ENCODE measurements around the gene CHRNA4.

Gene CHRNA4

DNA sequence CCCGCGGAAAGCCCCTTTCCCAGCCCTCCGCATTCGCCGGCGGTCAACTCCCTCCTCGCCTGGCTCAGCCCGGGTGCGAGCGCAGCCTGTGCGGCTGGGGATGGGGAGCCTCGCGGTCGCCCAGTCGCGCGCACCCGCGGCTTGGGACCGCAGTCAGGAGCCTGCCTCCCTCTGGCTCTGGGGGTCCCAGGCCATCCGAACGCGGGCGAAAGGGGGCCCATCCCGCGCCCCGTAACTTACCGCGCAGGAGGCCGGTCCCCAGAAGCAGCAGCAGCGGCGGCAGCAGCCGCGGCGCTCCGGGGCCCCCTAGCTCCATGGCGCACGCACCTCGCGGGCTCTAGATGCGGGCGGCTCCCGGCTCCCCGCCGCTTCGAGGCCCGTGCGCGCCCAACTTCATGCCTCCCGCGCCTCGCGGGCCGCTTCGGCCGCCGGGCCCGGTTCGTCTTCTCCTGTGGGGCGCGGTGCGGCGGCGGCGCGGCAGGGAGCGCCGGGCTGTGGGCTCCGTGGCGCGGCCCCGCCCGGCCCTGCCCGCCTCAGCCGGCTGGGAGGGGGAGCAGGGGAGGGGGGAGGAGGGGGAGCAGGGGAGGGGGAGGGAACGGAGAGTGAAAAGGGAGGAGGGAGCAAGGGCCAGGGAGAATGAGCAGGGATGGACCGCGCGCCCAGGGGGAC, at the start of gene CHRNA4:
Gene CHRNA4 (minus strand): TSS at position 500 of the 669 bp plus-strand sequence. CDS start 184 bp downstream, at position 316.
- DNase-seq (ENCODE audit: low read depth) = no peak

DNA sequence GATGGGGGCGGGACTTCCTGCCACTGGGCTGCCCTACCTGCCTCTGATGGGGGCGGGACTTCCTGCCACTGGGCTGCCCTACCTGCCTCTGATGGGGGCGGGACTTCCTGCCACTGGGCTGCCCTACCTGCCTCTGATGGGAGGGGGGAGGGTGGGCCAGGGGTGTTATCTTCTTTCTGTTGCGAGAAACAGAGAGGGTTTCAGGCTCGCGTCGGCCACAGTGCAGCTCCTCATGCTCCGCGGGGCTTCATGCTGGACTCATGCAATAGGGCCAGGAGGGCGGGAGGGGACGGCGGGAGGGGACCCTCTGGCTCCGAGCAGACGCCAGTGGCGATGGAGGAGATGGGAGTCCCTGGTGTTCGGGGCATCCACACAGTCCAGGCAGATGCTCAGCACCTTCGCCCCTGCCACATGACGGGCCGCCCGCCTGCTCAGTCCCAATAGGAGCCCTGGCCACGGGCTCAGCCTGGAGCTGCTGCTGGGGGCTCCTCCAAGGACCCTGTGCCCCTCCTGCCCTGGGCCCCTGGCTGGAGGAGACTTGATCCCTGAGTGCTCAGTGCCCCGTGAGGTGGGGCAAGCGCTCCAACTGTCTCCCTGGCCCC, 48.8 kb upstream of the CHRNA4 start:
- no peak for DNase-seq (ENCODE audit: low read depth)

DNA sequence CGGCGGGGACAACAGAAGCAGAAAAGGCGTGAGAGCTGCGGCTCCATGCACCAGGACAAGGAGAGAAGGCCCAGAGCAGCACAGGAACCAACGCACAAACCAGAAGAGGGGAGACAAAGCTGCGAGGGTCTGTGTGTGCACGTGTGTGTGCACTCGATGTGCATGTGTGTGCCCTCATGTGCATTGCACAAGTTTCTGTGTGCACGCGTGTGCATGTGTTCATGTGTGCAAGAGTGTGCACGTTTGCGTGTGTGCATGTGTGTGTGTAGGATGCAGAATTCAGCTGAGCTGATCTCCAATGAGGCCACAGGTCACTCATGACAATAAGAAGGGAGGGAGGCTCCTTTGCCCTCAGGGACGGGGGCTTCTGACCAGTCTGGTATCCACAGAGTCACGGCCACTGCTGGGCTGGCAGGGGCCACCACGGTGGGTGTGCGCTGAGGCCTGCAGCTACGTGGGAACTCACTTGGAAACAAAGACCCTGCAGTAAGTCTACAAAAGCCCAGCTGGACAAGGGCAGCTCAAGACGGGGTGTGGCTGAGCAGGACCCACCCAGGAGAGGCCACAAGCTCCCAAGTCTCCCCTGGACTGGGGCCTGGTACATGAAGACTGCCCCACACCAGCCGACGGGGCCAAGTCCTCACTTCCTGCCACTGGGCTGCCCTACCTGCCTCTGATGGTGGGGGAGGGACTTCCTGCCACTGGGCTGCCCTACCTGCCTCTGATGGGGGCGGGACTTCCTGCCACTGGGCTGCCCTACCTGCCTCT, 48.1 kb upstream of the CHRNA4 start:
- DNase-seq (ENCODE audit: low read depth) = no peak

- no peak for DNase-seq (ENCODE audit: low read depth)
Observed at GRCh38 chr20:63408684-63409046, 47.5 kb upstream of the CHRNA4 start.

DNA sequence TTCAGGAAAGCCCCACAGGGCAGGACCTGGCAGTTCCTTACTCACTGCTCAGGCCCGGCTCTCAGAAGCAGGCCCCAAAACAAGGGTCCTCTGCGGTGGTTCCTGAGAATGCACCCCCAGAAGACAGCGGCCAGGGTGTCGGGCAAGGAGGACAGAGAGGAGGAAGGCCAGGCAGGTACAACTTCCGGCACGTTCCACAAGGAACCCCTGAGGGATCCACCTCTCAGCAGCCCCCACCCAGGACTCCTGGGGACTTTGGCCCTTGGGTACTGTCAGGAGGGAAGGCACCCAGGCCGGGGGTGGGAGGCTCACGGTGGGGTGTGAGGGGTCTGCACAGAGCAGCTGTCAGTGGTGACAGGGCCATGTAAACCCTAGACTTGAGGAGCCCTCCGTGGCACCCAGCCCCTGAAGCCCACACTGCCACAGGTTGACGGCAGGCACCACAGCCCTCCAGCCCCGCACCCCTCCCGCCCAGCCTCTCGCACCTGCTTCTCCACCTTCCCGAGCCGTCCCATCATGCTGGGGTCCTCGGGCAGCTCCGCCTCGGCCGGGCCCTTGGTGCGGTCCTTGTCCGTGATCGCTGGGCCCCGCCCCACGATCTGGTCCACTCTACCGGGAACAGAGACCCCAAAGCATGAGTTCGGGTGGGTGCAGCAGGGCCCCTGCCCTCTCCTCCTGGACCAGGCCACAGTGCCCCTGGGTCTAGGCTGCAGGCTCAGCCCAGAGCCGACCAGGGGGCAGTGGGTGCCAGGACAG, 47.0 kb upstream of the CHRNA4 start:
- no peak for DNase-seq (ENCODE audit: low read depth)

DNA sequence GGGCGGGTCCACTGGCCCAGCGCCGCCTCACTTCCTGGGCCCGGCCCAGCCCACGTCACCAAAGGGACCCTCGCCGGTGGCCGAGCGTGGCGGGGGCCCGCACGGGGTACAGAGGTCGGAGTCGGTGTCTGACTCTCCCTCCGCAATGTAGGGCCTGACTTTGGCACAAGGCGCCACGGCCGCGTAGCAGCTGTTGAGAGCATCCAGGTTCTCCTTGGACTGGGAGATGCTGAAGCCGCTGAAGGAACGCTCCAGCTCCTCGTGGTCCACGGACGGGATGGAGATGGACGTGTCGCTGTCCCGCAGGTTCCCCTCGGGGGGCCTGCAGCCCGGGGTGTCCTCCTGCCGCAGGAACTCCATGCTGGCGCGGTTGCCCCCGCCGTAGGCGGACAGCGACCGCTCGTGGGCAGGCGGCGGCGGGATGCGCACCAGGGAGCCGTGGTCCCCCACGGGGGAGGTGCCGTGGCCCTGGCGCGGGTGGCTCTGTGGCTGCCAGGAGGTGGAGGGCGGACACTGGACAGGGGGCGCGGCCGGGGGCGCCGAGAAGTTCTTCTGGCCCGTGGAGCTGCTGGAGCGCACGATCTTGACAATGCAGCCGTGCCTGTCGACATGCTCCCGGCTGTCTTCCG, 45.6 kb upstream of the CHRNA4 start:
- DNase-seq (ENCODE audit: low read depth) = no peak

DNA sequence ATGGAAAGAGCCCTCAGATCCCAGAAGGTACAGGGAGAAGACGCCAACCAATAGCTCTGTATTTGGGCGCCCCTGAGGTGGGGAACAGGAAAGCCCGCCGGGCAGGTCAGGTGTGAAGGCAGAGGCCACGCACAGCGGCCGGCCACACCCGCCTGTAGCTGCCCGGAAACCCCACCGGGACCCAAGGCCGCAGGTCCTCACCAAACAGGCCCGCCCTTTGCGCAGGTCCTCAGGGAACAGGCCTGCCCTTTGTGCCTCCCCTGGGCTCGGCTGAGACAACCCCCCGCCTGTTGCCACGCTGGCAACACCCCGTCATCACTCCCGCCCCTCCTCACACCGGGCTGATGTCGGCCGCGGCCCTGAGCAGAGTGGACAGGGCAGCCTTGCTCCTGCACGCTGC, 44.9 kb upstream of the CHRNA4 start:
- DNase-seq (ENCODE audit: low read depth) = no peak

GRCh38 chr20:63405102-63405730, 44.1 kb upstream of the CHRNA4 start:
- no peak for DNase-seq (ENCODE audit: low read depth)

DNA sequence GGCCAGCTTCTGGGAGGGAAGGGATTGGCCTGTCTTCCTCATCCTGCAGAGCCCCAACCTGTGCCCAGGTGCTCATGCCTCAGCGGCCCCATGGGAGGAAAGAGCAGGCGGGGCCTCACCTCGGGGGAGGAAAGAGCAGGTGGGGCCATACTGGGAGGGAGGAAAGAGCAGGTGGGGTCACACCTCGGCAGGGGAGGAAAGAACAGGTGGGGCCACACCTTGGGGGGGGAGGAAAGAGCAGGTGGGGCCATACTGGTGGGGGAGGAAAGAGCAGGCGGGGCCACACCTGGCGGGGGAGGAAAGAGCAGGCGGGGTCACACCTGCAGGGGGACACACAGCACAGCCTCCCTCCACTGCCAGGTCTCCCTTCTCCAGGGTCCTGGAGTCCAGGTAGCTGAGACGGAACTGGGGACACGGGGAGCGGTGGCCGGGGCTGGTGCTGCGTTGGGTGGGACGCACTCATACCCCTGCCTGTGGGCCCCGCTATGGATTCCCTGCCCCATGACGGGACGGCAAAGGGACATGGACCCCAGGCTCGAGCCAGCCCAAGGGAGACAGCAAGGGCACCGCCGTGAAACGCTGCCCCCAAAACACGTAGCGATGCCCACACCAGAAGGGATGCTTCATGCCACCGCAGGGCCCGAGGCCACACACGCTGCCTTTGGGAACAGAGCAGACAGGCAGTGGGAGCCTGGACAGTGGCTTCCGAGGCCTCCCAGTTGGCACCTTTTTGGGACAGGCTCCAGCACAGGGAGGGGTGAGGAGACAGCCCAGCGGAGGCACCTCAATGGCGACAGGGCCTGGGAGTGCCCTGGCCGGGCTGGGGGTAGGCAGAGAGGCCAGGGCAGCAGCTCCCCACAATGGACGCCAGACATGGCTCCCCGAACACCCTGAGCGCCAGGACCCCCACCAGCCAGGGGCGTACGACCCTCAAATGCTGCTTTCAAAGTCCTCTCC, 43.3 kb upstream of the CHRNA4 start:
- no peak for DNase-seq (ENCODE audit: low read depth)

- DNase-seq (ENCODE audit: low read depth) = no peak
Observed at GRCh38 chr20:63403403-63404105, 42.4 kb upstream of the CHRNA4 start.

GRCh38 chr20:63402860-63403220, 41.7 kb upstream of the CHRNA4 start:
- no peak for DNase-seq (ENCODE audit: low read depth)

- no peak for DNase-seq (ENCODE audit: low read depth)
Observed at GRCh38 chr20:63402181-63402859, 41.2 kb upstream of the CHRNA4 start.

DNA sequence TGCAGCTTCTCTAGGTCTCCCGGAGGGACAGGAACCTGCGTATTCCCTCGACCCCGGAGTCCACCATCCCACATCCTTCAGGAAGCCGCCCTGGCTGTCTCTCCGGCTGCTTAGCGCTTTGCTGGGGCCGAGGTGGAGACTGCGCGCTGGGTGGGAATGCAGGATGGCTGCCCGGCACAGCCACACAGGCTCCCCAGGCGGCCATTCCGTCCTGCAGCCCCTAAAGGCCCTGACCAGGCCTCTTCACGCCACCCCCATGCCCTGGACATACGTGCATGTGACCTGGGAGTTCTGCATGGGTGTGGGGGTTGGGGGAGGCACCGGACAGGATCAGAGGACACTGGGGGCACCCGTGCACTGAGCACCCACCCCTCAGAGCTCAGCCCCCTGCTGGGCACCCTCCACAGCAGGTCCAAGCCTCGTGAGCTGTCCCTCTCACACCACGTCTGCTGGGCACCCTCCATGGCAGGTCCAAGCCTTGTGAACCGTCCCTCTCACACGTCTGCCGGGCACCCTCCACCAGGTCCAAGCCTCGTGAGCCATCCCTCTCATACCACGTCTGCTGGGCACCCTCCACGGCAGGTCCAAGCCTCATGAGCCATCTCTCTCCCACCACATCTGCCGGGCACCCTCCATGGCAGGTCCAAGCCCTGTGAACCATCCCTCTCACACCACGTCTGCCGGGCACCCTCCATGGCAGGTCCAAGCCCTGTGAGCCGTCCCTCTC, 40.4 kb upstream of the CHRNA4 start:
- no peak for DNase-seq (ENCODE audit: low read depth)

- no peak for DNase-seq (ENCODE audit: low read depth)
Observed at GRCh38 chr20:63400486-63401210, 39.5 kb upstream of the CHRNA4 start.

GRCh38 chr20:63399596-63400375, 38.6 kb upstream of the CHRNA4 start:
- DNase-seq (ENCODE audit: low read depth) = no peak

- no peak for DNase-seq (ENCODE audit: low read depth)
Observed at GRCh38 chr20:63398744-63399514, 37.8 kb upstream of the CHRNA4 start.

Measured in T-helper 22 cell (primary cell).